ENCODE results near the gene GALNT18.

GALNT18 gene

GRCh38 chr11:11373934-11374333, 247.9 kb downstream of the GALNT18 start:
- no peak overlapping the region for H3K27ac ChIP-seq (replicated peaks)
- no peak for DNase-seq (ENCODE audit: low read depth in 1 of 2, low spot score in 1 of 2)
- H3K27me3 ChIP-seq (ENCODE audit: insufficient read depth, poor library complexity, severe bottlenecking), result peaks cover 3% of the 10 kb centered on the region
- TF ChIP-seq POLR2AphosphoS5 (IDR thresholded peaks at IDR 0.05; ENCODE audit: low read depth) (no peak), GABPA (IDR thresholded peaks at IDR 0.05; ENCODE audit: low read depth) (no peak), SPI1 (IDR thresholded peaks at IDR 0.05; ENCODE audit: borderline replicate concordance, low read depth) (no peak), CTCF (IDR thresholded peaks at IDR 0.05; ENCODE audit: insufficient read depth, low read length) (no peak)
- TF ChIP-seq, protein P1, sequence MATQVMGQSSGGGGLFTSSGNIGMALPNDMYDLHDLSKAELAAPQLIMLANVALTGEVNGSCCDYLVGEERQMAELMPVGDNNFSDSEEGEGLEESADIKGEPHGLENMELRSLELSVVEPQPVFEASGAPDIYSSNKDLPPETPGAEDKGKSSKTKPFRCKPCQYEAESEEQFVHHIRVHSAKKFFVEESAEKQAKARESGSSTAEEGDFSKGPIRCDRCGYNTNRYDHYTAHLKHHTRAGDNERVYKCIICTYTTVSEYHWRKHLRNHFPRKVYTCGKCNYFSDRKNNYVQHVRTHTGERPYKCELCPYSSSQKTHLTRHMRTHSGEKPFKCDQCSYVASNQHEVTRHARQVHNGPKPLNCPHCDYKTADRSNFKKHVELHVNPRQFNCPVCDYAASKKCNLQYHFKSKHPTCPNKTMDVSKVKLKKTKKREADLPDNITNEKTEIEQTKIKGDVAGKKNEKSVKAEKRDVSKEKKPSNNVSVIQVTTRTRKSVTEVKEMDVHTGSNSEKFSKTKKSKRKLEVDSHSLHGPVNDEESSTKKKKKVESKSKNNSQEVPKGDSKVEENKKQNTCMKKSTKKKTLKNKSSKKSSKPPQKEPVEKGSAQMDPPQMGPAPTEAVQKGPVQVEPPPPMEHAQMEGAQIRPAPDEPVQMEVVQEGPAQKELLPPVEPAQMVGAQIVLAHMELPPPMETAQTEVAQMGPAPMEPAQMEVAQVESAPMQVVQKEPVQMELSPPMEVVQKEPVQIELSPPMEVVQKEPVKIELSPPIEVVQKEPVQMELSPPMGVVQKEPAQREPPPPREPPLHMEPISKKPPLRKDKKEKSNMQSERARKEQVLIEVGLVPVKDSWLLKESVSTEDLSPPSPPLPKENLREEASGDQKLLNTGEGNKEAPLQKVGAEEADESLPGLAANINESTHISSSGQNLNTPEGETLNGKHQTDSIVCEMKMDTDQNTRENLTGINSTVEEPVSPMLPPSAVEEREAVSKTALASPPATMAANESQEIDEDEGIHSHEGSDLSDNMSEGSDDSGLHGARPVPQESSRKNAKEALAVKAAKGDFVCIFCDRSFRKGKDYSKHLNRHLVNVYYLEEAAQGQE (IDR thresholded peaks at IDR 0.05; ENCODE audit: insufficient replicate concordance, low read depth), result no peak
- H3K4me3 ChIP-seq (replicated peaks; ENCODE audit: insufficient read depth, low read length), result no peak overlapping the region

DNA sequence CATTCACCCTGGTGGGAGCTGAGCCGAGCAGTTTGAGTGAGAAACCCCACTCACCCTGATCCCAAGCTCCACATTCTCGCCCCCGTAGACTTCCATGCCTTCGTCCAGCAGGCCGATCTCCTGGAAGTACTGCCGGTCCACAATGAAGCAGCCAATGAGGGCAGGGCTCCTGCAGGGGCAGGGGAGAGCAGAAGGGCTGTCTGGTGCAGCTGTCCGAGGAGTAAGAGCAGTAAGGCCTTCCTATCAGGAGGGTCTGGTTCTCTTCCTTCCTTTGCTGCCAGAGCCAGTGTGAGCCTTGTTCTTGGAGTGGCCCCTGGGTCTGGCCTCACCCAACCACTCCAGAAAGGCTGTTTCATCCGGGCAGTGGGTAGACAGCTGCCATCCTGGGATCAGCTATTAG, 249.3 kb downstream of the GALNT18 start:
- no peak overlapping the region for H3K27ac ChIP-seq (replicated peaks)
- no peak overlapping the region for H3K4me3 ChIP-seq (replicated peaks; ENCODE audit: insufficient read depth, low read length)
- no peak for TF ChIP-seq SPI1 (IDR thresholded peaks at IDR 0.05; ENCODE audit: borderline replicate concordance, low read depth)
- TF ChIP-seq POLR2AphosphoS5 (IDR thresholded peaks at IDR 0.05; ENCODE audit: low read depth), result no peak
- no peak for TF ChIP-seq GABPA (IDR thresholded peaks at IDR 0.05; ENCODE audit: low read depth)
- TF ChIP-seq CTCF (IDR thresholded peaks at IDR 0.05; ENCODE audit: insufficient read depth, low read length), result no peak
- TF ChIP-seq, protein P1 (IDR thresholded peaks at IDR 0.05; ENCODE audit: insufficient replicate concordance, low read depth), result no peak
- DNase-seq (ENCODE audit: low read depth in 1 of 2, low spot score in 1 of 2), result no peak
- peaks cover 3% of the 10 kb centered on the region for H3K27me3 ChIP-seq (ENCODE audit: insufficient read depth, poor library complexity, severe bottlenecking)

DNA sequence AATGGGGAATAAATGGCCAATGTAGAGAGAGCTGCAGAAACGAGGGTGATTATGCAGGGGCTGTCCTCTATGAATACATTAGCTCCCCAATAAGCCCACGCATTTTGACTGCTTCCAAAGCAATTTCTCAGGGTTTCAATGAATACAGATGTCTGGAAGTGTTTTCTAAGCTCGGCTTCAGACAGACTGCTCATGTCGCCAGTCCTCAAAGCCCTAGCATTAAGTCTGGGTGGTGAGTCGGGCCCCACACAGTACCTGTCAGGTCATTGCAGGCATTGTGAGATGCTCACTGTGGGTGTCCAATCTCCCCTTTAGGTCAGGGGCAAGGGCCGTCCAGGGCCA, 250.9 kb downstream of the GALNT18 start:
- H3K27me3 ChIP-seq (ENCODE audit: insufficient read depth, poor library complexity, severe bottlenecking), result peaks cover 3% of the 10 kb centered on the region
- H3K4me3 ChIP-seq (replicated peaks; ENCODE audit: insufficient read depth, low read length), result no peak overlapping the region
- TF ChIP-seq POLR2AphosphoS5 (IDR thresholded peaks at IDR 0.05; ENCODE audit: low read depth), result no peak
- no peak for TF ChIP-seq CTCF (IDR thresholded peaks at IDR 0.05; ENCODE audit: insufficient read depth, low read length)
- no peak for TF ChIP-seq SPI1 (IDR thresholded peaks at IDR 0.05; ENCODE audit: borderline replicate concordance, low read depth)
- no peak for TF ChIP-seq GABPA (IDR thresholded peaks at IDR 0.05; ENCODE audit: low read depth)
- TF ChIP-seq, protein P1 (IDR thresholded peaks at IDR 0.05; ENCODE audit: insufficient replicate concordance, low read depth), result no peak

More for the DNA sequence above, 250.9 kb downstream of the GALNT18 start:
- no peak for DNase-seq (ENCODE audit: low read depth in 1 of 2, low spot score in 1 of 2)
- no peak overlapping the region for H3K27ac ChIP-seq (replicated peaks)
